GM12892 (cell line): ENCODE results near the gene TRIOBP.
"Not testable (repeated sequence)": the region's sequence is repeated elsewhere in the genome, so short reads cannot be mapped to it uniquely, and the experiment has no call there.

Experiments used
- DNase-seq: peaks from one replicate; pipeline ENCODE4 v3.0.0; 2011; ENCODE audit not compliant: insufficient read length
- FAIRE-seq: peaks from 2 replicates; lab custom pipeline; 2011; peaks lifted over from hg19 to GRCh38; lab: Jason Lieb, UNC
- POLR2A ChIP-seq: IDR thresholded peaks from 2 replicates; pipeline ENCODE4 v1.6.1; 2011; ENCODE audit warnings: low read depth, low read length, control low read depth
- POLR2AphosphoS5 ChIP-seq: IDR thresholded peaks from 2 replicates; pipeline ENCODE4 v1.6.1; 2011; ENCODE audit warnings: low read depth, low read length, control low read depth
- TAF1 ChIP-seq: IDR thresholded peaks from 2 replicates; pipeline ENCODE4 v1.6.1; 2011; ENCODE audit warnings: low read depth, mild to moderate bottlenecking, control low read depth, low read length, borderline replicate concordance

Gene TRIOBP

GRCh38 chr22:37784829-37785495 is 88.1 kb downstream of the TRIOBP start:
- no peak for TF ChIP-seq TAF1
- TF ChIP-seq POLR2AphosphoS5: no peak
- no peak for TF ChIP-seq POLR2A
- DNase-seq (no peak), FAIRE-seq (no peak)

- TF ChIP-seq POLR2AphosphoS5 (no peak), POLR2A (no peak), TAF1 (no peak)
- DNase-seq: no peak
- FAIRE-seq: no peak
Observed at GRCh38 chr22:37790234-37790633, 93.4 kb downstream of the TRIOBP start.

- TF ChIP-seq TAF1: no peak
- TF ChIP-seq POLR2A: no peak
- TF ChIP-seq POLR2AphosphoS5: no peak
- FAIRE-seq: no peak
- DNase-seq: no peak
Observed at GRCh38 chr22:37792494-37792893, 95.6 kb downstream of the TRIOBP start.

- FAIRE-seq: no peak
- DNase-seq: no peak
- TF ChIP-seq TAF1 (no peak), POLR2A (no peak), POLR2AphosphoS5 (no peak)
Observed at GRCh38 chr22:37794376-37794775, 97.5 kb downstream of the TRIOBP start.

- no peak for FAIRE-seq
- TF ChIP-seq POLR2AphosphoS5: no peak
- TF ChIP-seq POLR2A: no peak
- TF ChIP-seq TAF1: no peak
Observed at GRCh38 chr22:37796079-37796478, 99.2 kb downstream of the TRIOBP start.

GRCh38 chr22:37797259-37797658 is 100.4 kb downstream of the TRIOBP start:
- DNase-seq, FAIRE-seq: not testable (repeated sequence)

More at GRCh38 chr22:37796079-37796478, 99.2 kb downstream of the TRIOBP start:
- no peak for DNase-seq

GRCh38 chr22:37797874-37798500 is 101.1 kb downstream of the TRIOBP start:
- FAIRE-seq: no peak

GRCh38 chr22:37799979-37800378 is 103.1 kb downstream of the TRIOBP start:
- FAIRE-seq: not testable (repeated sequence)

More at GRCh38 chr22:37797874-37798500, 101.1 kb downstream of the TRIOBP start:
- DNase-seq: no peak
- TF ChIP-seq POLR2AphosphoS5 (no peak), POLR2A (no peak), TAF1 (no peak)

GRCh38 chr22:37801946-37802309 is 105.1 kb downstream of the TRIOBP start:
- FAIRE-seq (no peak), DNase-seq (no peak)
- TF ChIP-seq POLR2A: no peak
- TF ChIP-seq TAF1: no peak
- TF ChIP-seq POLR2AphosphoS5: no peak

More at GRCh38 chr22:37799979-37800378, 103.1 kb downstream of the TRIOBP start:
- not testable (repeated sequence) for DNase-seq

- DNase-seq (no peak), FAIRE-seq (no peak)
- TF ChIP-seq POLR2A (no peak), POLR2AphosphoS5 (no peak), TAF1 (no peak)
Observed at GRCh38 chr22:37802310-37803194, 105.7 kb downstream of the TRIOBP start.

GRCh38 chr22:37803195-37803638 is 106.4 kb downstream of the TRIOBP start:
- FAIRE-seq: no peak
- TF ChIP-seq POLR2AphosphoS5 (no peak), TAF1 (no peak), POLR2A (no peak)
- no peak for DNase-seq
